Central memory CD8-positive, alpha-beta T cell (primary cell): ENCODE measurements around the gene ITIH2.

Experiments used
- ATAC-seq: fragments of 150-1000 bp; cut with Tn5 transposase; replicated peaks from 2 replicates; pipeline ENCODE4 v1.10.0; 2022; ENCODE audit warnings: mild to moderate bottlenecking, moderate FRiP score, moderate number of reproducible peaks; ENCODE audit not compliant: poor library complexity, severe bottlenecking; ENCODE audit errors: extremely low read depth
- DNase-seq, 2 donors: peaks; one replicate each; pipeline ENCODE4 v3.0.0; 2021; ENCODE audit warnings: low spot score in 2 of 2
- H3K27ac Mint-ChIP-seq: one replicate; pipeline ENCODE4 v1.8.0; 2022; ENCODE audit warnings: low read depth, mild to moderate bottlenecking, moderate library complexity, mixed read lengths
- H3K27me3 Mint-ChIP-seq: one replicate; pipeline ENCODE4 v1.8.0; 2022; ENCODE audit warnings: mixed read lengths
- H3K36me3 Mint-ChIP-seq: one replicate; pipeline ENCODE4 v1.8.0; 2022; ENCODE audit warnings: mild to moderate bottlenecking, moderate library complexity, mixed read lengths; ENCODE audit not compliant: insufficient read depth
- H3K4me1 Mint-ChIP-seq: one replicate; pipeline ENCODE4 v1.8.0; 2022; ENCODE audit warnings: mixed read lengths
- H3K4me3 Mint-ChIP-seq: one replicate; pipeline ENCODE4 v1.8.0; 2022; ENCODE audit warnings: mild to moderate bottlenecking, moderate library complexity, mixed read lengths
- H3K9me3 Mint-ChIP-seq: one replicate; pipeline ENCODE4 v1.8.0; 2022; ENCODE audit warnings: mixed read lengths

ITIH2 gene

DNA sequence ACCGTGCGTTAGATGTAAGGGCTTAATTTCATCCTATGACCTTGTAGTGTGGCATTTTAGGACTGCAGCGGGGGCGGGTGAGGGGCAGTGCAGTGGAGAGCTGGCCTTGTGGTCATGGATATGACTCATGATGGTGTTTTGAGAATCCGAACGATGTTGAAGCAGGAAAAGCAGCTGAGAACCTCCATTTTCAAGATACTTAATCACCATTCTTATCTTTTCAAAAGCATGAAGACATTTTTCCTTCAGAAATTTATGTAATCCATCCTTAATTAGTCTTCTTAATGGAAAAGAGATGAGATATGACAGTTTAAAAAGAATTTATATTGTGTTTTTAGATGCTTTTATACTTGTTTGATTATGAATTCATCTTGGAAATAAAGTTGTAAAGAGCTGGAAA lies 94.5 kb downstream of the ITIH2 start:
- Mint-ChIP-seq H3K9me3 (no peaks in the 10 kb centered on the region), H3K27me3 (no peaks in the 10 kb centered on the region), H3K4me1 (peaks cover 38% of the 10 kb centered on the region), H3K36me3 (peaks cover 64% of the 10 kb centered on the region), H3K27ac (no peak overlapping the region), H3K4me3 (no peak overlapping the region)
- DNase-seq: no peak
- ATAC-seq: no peak
